Measurements from ENCODE around the gene IGF2.

The IGF2 gene

GRCh38 chr11:2102132-2102882, 36.9 kb downstream of the IGF2 start:
- no peak for DNase-seq

DNA sequence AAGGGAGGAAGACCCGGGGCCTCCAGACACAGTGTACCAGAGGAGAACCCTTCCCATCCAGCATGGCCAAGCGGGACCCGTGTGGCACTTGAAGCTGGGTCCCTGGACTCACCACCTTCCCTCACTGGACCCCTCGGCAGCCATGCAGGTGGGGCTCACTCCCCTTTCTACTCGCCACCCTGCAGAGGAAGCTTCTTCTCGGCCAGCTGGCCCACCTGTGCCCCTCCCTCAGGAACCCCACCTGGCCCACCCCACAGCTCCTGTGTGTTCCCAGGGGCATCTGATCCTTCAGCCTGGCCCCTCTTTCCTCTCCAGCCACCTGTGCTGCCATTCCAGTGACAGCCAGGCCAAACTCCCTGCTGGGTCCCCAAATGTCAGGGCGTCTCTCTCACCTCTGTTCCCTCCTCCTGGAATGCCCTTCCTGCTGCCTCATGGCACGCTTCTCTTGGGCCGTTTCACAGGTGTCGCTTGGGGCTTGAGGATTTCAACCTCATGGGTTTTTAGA, 38.0 kb downstream of the IGF2 start:
- no peak for DNase-seq

GRCh38 chr11:2100361-2101170, 38.6 kb downstream of the IGF2 start:
- DNase-seq: peak; percentile 36

DNA sequence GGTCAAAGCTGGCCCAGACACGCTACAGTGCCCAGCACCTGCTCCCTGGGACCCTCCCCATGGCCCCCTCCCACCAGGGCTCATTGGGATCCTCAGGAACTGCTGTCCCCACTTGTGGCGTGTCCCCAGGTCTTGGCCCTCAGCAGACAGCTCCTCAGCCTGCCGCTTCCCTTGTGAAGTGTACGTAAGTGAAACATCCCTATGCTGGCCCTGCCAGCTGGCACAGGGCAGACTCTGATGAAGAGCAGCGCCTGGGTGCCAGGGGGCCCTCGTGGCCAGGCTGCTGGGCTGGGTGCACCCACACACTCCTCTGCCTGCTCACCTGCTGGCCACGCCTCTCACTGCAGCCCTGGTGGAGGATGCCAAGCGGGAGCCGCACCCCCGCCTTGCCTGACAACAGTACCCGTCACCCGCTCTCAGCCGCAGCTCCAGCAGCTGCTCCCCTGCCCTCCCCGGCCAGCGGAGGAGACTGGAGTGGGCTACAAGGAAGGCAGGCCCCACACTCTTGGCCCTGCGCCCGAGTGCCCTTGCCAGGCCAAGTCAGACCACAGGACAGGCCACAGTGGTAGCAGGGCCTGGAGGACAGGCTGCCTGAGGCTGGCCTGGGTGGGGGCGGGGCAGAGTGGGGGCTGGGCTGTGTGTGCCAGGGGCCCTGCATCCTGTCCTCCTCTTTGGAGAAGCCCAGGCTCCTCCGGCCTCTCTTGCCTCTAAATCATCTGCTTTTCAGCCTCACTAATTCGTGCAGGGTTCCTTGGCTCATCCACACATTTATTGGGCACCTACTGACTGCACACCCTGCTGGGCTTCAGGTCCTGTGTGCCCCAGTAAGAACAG, 39.5 kb downstream of the IGF2 start:
- peak; percentile 73 for DNase-seq

- DNase-seq: peak; percentile 19
Observed at GRCh38 chr11:2098691-2099515, 40.3 kb downstream of the IGF2 start.

- no peak for DNase-seq
Observed at GRCh38 chr11:2097998-2098690, 41.0 kb downstream of the IGF2 start.

DNA sequence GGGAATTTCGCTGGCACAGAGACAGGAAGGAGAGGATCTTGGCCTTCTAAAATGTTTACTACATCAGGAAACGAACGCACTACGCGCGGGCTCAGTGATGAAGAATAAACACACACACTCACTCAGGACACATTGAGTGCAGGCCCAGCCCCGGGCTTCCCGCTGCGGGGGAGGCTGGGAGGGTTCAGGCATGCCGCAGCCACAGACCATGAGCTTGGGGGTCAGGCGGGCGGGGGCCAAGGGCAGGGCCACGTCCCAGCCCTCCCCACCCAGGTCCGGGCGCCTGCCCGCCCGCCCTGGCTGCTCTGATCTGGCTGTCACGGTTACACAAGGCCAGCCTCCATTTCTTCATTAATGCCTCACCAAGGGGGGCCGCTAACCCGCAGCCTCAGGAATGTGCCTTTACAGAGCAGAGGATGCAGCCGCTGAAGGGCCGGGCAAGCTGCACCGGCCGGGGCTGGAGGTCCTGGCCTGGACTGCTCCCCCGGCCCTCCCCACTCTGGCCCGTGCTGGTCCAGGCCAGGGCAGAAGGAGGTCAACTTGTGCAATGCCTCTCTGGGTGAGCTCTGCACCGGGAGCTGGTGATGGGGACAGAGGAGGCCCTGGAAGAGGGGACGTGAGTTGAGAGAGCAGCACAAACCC, 41.7 kb downstream of the IGF2 start:
- DNase-seq: peak; percentile 53

DNA sequence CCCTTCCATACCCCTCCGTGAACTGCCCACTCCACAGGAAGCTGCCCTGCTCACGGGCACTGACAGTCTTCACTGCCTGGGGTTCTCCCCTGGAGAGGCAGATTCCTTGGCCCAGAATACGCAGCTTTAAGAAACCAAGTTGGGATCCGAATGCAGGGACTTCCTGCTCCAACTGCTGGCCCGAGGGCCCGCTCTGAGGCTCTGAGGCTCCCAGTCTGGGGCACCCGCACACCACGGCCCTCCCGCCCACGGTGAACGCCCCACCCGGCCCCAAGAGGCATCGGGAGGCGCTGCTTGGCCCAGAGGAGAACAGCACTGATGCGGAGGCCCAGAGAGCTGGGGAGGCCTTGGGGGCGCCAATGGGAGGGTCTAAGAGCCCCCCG, 42.3 kb downstream of the IGF2 start:
- peak; percentile 32 for DNase-seq

- DNase-seq: no peak
Observed at GRCh38 chr11:2096011-2096918, 42.9 kb downstream of the IGF2 start.

DNA sequence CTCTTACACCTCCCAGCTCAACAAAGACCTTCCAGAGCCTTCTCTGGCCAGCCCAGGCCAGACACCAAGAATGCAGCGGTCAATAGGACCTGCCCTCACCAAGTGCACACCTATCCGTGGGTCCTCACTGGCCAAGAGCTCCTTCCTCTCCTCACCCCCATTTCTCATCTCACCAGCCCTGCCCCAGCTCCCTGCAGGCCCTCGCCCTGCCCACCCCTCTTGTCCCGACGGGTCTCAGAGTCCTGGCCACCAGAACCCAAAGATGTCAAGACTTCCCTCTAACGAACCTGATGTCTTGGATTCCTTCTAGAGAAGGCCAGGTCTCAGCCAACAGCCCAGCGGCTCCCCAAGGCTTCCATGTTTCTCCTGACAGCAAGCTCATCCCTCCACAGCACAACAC, 43.6 kb downstream of the IGF2 start:
- no peak for DNase-seq

- no peak for DNase-seq
Observed at GRCh38 chr11:2095198-2095520, 44.0 kb downstream of the IGF2 start.

DNA sequence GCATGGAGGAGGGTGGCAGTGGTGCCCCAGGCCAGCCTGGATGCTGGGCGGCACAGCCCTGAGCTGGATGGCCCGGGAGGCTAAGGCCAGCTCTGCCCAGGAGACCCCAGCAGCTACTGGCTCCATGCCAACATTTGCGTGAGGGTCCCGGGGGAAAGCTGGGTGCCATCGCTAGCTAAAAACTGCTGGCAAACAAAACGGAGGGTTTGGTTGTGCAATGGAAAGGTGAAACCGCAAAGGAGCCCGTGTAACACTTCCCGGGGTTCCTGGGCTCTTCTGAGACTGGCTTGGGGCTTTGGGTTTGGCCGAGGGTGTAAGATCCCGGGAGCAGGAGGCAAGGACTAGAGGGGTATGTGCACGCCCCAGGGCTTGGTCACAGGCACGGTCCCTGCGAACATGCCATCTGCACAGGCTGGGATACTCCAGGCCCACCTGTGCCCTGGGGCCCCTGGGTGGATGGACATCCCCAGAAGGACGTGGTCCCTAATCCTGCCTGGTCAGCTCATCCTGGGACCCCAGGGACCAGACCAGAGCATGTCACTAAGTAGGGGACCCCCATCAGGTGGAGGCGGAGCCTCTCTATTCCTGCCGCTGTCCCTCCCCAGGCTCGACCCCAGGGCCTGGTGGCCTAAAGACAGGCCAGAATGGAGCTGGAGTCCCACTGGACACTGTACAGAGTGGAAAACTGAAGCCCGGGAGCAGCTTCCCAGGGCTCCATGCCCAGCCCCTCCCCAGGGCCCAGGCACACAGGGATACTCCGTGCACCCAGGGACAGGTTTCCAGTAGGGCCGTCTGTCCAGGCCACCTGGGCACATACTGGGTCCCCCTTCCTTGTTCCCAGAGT, 44.6 kb downstream of the IGF2 start:
- DNase-seq: no peak

GRCh38 chr11:2093575-2094353, 45.4 kb downstream of the IGF2 start:
- peak; percentile 21 for DNase-seq

DNA sequence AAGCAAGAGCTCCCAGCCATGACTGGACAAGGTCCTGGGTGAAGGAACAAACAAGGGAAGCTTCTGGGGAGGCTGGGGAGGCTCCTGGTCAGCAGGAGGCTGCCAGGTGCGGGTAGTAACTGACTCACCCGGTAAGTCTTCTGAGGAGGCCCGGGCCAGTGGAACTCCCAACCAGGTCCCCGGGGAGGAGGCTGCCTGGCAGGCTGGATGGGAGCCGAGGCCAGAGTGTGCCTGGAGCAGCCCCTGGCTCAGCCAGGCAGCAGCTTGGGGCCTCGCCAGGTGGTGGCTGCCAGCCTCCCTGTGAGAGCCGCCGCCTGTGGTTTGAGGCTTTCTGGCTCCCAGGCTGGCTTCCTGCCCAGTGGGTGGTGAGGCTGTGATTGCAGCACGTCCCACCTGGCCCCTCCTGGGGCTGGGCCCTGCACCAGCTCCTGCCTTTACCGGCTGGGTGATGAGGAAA, 46.2 kb downstream of the IGF2 start:
- peak; percentile 68 for DNase-seq

- no peak for DNase-seq
Observed at GRCh38 chr11:2092464-2092910, 46.7 kb downstream of the IGF2 start.

- DNase-seq: no peak
Observed at GRCh38 chr11:2091786-2092463, 47.3 kb downstream of the IGF2 start.

GRCh38 chr11:2091112-2091746, 48.0 kb downstream of the IGF2 start:
- no peak for DNase-seq
